ENCODE data around the gene FBXO2.

FBXO2 gene

DNA sequence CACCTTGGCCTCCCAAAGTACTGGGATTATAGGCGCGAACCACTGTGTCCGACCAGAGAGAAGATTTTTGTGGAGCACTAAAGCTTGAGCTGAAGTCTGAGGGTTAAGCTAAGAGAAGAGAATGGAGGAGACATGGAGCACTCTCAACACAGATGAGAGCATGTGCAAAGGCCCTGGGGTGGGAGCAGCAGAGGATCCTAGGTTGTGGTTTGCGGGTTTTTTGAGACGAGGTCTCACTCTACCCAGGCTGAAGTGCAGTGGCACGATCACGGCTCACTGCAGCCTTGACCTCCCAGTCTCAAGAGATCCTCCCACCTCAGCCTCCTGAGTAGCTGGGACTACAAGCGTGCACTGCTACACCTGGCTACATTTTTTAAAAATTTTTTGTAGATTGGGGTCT, 30.5 kb downstream of the FBXO2 start:
- Histone ChIP-seq H3K4me3 (ENCODE audit: low read depth, low read length) (no peak overlapping the region), H3K36me3 (replicated peaks) (no peaks in the 10 kb centered on the region), H3K27me3 (replicated peaks) (no peaks in the 10 kb centered on the region), H3K27ac (no peak overlapping the region)
- in situ Hi-C loops (cut with HindIII; ENCODE audit: low pct_ligation_motif_present, low sequenced_read_pairs): no loop called here
- TF ChIP-seq, protein P1, sequence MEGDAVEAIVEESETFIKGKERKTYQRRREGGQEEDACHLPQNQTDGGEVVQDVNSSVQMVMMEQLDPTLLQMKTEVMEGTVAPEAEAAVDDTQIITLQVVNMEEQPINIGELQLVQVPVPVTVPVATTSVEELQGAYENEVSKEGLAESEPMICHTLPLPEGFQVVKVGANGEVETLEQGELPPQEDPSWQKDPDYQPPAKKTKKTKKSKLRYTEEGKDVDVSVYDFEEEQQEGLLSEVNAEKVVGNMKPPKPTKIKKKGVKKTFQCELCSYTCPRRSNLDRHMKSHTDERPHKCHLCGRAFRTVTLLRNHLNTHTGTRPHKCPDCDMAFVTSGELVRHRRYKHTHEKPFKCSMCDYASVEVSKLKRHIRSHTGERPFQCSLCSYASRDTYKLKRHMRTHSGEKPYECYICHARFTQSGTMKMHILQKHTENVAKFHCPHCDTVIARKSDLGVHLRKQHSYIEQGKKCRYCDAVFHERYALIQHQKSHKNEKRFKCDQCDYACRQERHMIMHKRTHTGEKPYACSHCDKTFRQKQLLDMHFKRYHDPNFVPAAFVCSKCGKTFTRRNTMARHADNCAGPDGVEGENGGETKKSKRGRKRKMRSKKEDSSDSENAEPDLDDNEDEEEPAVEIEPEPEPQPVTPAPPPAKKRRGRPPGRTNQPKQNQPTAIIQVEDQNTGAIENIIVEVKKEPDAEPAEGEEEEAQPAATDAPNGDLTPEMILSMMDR (IDR thresholded peaks at IDR 0.05; ENCODE audit: low read depth, low read length, missing control alignments): no peak
- DNase-seq: no peak

DNA sequence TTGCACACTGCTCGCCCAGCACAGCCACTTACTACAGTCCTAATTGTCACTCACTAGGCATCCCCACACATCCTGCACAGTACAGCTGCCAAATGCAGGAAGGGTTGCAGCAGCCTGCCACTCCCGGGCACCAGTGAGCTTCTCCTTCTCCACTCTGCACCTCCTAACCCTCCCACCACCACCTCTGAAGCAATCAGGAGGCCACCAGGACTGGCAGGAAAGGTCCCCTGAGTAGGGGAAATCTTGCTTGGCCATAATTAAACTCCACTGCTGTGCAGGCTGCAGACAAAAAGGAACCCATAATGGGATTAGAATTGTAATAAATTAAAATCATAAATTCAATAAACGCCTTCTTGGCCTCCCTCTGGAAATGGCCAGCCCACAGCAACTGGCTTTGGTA, 31.8 kb downstream of the FBXO2 start:
- no peak overlapping the region for H3K27ac ChIP-seq
- TF ChIP-seq, protein P1 (IDR thresholded peaks at IDR 0.05; ENCODE audit: low read depth, low read length, missing control alignments): no peak
- in situ Hi-C loops (cut with HindIII; ENCODE audit: low pct_ligation_motif_present, low sequenced_read_pairs): no loop called here

DNA sequence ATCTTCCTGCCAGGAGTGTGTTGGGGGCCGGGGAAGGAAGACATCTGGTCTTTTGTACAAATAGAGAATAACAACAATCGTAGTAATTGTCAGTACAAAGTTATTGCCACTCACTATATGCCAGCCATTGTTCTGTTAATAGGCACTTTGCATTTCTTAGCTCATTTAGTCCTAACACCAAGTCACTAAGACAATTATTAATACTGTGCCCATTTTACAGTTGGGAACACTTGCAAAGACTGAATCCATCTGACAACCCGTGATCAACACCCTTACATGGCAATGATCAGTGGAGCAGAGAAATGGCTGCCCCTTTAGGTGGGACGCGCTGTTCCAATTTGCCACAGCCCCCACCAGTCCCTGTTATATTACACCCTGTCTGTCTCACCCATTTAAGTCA, 33.3 kb downstream of the FBXO2 start:
- DNase-seq: no peak
- in situ Hi-C loops (cut with HindIII; ENCODE audit: low pct_ligation_motif_present, low sequenced_read_pairs): no loop called here
- Histone ChIP-seq H3K4me3 (ENCODE audit: low read depth, low read length) (no peak overlapping the region), H3K27me3 (replicated peaks) (no peaks in the 10 kb centered on the region), H3K36me3 (replicated peaks) (no peaks in the 10 kb centered on the region), H3K27ac (no peak overlapping the region)
- TF ChIP-seq, protein P1 (IDR thresholded peaks at IDR 0.05; ENCODE audit: low read depth, low read length, missing control alignments): no peak

More for the DNA sequence above, 31.8 kb downstream of the FBXO2 start:
- Histone ChIP-seq H3K4me3 (ENCODE audit: low read depth, low read length) (no peak overlapping the region), H3K36me3 (replicated peaks) (no peaks in the 10 kb centered on the region), H3K27me3 (replicated peaks) (no peaks in the 10 kb centered on the region)
- no peak for DNase-seq

DNA sequence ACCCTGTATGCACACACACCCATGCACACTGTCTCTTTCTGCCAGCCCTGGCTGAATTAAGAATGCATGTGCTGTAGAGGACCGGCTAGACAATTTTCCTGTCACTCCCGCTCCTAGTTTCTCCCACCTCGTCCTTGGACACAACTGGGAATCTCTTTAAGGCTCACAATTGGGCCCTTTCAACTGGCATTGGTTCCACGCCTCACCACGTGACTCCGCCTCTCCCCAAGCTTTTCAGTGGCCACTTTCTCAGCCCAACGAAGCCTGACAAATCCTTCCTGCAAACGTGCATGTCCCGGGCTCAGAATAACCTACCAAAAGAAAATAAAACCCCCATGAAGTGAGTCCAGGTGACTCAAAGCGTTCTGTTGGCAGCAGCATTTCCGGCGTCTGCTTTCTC, 33.8 kb downstream of the FBXO2 start:
- no peak for DNase-seq
- in situ Hi-C loops (cut with HindIII; ENCODE audit: low pct_ligation_motif_present, low sequenced_read_pairs): no loop called here
- Histone ChIP-seq H3K27me3 (replicated peaks) (no peaks in the 10 kb centered on the region), H3K27ac (no peak overlapping the region), H3K36me3 (replicated peaks) (no peaks in the 10 kb centered on the region), H3K4me3 (ENCODE audit: low read depth, low read length) (no peak overlapping the region)
- TF ChIP-seq, protein P1 (IDR thresholded peaks at IDR 0.05; ENCODE audit: low read depth, low read length, missing control alignments): no peak

DNA sequence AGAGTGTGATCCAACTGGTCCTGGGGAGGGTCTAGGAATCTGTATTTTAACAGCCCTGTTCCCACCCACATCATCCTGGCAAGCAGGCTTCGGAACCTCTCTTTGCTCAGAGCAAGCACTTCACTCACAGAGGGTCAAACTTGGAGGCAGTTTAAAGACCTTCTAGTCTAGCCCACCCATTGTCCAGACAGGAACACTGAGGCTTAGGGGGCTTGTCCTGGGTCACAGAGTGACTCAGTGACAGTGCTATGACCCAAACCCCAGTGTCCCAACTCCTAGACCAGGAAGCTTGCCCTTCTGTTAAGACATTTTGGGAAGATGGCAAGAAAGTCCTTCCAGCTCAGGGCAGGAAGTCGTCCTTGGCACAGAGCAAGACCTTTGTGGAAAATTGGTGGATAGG, 36.5 kb downstream of the FBXO2 start:
- DNase-seq: no peak
- TF ChIP-seq, protein P1 (IDR thresholded peaks at IDR 0.05; ENCODE audit: low read depth, low read length, missing control alignments): no peak
- Histone ChIP-seq H3K27ac (no peak overlapping the region), H3K36me3 (replicated peaks) (no peaks in the 10 kb centered on the region), H3K4me3 (ENCODE audit: low read depth, low read length) (no peak overlapping the region), H3K27me3 (replicated peaks) (no peaks in the 10 kb centered on the region)
- in situ Hi-C loops (cut with HindIII; ENCODE audit: low pct_ligation_motif_present, low sequenced_read_pairs): no loop called here

DNA sequence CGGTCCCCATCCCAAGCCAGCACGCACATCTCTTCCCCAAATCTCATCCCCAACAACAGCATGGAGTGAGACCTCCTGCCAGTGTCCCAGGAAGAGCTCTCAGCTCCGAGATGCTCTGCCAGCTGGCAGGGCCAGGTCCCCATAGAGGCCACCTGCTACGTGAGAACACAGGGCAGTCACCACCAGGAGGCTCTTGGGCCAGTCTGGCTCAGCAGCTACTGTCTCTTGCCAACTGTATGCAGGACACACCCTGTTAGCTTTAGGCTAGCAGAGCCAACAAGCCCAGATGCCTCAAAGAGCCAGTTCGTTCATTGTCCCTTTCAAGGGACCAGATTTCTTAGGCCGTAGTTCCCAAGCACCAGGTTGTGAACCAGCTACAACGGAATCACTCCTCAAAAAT, 36.9 kb downstream of the FBXO2 start:
- Histone ChIP-seq H3K27me3 (replicated peaks) (no peaks in the 10 kb centered on the region), H3K36me3 (replicated peaks) (no peaks in the 10 kb centered on the region), H3K4me3 (ENCODE audit: low read depth, low read length) (no peak overlapping the region), H3K27ac (no peak overlapping the region)
- TF ChIP-seq, protein P1 (IDR thresholded peaks at IDR 0.05; ENCODE audit: low read depth, low read length, missing control alignments): no peak
- in situ Hi-C loops (cut with HindIII; ENCODE audit: low pct_ligation_motif_present, low sequenced_read_pairs): no loop called here
- DNase-seq: no peak
